Glomerular endothelial cell (primary cell): ENCODE data around the gene SCN4A. TPM values are rescaled to one million over a fixed set of nuclear protein-coding genes. Genes with fewer than 3 reads are reported as not detected.
"Not testable (repeated sequence)": the region's sequence is repeated elsewhere in the genome, so short reads cannot be mapped to it uniquely, and the experiment has no call there.

Source experiments
- DNase-seq: peaks from one replicate; pipeline ENCODE4 v3.0.0-alpha.2; 2011; ENCODE audit warnings: low read depth, low spot score; ENCODE audit errors: extremely low read depth
- total RNA-seq: library from RNA; depleted of rRNA; stranded (reverse); fragments of >200 nt; gene quantifications from 2 replicates; pipeline ENCODE4 v1.2.3, GENCODE V29; 2015

SCN4A gene
- total RNA-seq, 1 donor from 2014 or later, result not detected

- DNase-seq, result no peak
Measured at GRCh38 chr17:63939401-63939800, 33.3 kb downstream of the SCN4A start.

DNA sequence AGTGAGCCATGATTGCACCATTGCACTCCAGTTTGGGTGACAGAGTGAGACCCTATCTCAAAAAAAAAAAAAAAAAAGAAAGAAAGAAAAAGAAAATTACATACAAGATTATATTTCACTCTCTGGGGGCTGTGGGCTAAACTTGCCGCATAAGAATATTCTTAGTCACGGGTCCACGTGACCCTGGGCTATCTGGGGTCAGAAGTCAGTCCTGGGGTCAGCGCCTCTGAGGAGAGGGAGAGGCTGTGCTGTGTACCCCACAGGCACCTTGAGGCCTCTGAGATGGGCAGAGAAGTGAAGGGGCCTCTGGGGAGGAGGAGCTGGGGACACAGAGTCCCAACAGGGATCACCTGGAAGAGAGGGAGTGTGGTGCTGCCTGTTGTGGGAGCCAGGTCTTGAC, 34.8 kb downstream of the SCN4A start:
- no peak for DNase-seq

GRCh38 chr17:63937319-63937718, 35.4 kb downstream of the SCN4A start:
- no peak for DNase-seq

- no peak for DNase-seq
Measured at GRCh38 chr17:63934183-63935112, 38.3 kb downstream of the SCN4A start.

GRCh38 chr17:63933598-63933997, 39.1 kb downstream of the SCN4A start:
- no peak for DNase-seq

DNA sequence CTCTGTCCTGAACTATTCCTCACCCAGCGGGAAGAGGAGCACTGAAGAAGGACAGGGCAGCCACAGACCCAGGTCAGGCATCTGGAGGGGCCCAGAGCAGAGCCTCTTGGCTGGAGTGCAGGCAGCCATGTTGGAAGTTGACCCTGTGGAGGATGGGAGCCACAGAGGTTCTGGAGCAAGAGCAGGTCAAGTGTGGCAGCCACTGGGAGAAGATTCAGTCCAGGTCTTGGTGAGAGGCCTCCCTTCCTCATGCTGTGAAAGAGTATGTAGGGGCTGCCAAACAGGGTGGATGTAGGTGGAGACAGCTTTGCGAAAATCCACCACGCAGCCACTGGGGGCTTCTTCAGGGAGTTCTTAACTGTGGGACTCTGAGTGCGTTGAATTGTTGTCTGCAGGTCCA, 40.0 kb downstream of the SCN4A start:
- no peak for DNase-seq

GRCh38 chr17:63931981-63932561, 40.6 kb downstream of the SCN4A start, which contains the start of gene CD79B:
Gene CD79B, minus strand, starts transcription at chr17:63932331. Its CDS starts 70 bp downstream, at chr17:63932261.
- DNase-seq, result no peak

- no peak for DNase-seq
Measured at GRCh38 chr17:63930951-63931575, 41.7 kb downstream of the SCN4A start.

DNA sequence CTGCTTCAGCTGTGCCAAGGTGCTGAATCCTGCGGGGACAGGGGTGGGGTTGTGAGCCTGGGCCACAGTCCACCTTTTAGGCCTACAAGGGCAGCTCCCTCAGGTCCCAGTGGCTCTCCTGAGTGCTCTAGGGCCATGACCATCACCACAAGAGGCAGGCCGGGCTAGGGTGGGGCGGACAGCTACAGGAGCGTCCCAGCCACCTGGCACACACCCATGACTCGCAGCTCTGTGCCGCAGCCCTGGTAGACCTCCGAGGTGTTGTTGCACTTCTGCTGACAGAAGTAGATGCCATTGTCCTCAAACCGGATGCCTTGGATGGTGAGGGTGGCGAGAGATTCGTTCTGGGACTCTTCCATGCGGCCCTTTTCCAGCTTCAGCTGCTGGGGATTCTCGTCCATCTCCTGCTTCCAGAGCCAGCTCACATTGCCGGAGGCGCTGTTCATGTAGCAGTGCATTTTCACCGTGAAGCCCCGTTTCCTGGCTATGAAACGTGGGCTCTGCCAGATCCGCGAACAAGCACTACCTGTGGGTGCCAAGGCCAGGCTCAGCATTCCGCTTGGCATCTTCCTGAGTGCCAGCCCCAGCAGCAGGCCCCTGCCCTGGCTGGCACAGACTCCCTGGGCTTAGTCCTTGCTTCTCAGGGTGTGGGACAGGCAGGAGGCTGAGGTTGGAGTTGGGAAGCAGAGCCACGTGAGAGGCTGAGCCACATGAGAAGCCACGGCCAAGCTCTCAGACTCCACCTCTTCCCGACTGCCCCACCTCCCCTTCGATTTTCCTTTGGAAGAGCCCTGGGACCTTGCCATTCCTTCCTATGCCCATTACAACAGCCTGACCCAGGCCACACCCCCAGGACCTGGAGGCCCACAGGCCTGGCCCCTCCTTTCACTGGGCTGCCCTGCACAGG, 42.6 kb downstream of the SCN4A start:
- no peak for DNase-seq

DNA sequence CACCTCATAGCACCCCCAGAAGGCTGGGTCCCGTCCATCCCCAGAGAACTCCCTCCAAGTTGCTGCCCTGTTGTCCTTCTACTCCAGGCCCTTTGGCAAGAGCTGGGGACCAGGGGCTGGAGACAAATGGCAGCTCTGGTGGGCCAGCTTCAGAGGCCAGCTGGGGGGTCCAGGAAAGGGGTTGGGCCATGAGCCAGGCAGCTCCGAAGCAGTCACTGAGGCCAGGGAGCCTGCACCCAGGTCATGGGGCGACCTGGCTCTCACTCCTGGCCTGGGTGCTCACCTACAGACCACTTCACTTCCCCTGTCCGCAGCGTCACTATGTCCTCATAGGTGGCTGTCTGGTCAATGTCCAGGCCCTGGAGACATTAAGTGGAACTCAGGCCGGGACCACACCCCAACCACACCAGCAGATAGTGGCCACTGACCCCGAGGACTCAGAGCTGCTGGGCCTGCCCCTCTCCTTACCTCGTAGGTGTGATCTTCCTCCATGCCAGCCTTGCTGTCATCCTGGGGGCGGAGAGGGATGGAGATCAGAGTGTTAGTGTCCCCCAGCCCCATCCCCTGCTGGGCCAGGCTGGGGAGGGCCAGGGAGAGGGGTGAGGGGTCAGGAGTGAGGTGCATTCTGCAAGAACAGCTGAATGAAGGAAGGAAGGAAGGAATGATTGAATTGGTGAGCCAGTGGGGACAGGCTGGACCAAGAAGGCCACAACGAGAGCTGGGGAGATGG, 43.6 kb downstream of the SCN4A start:
- no peak for DNase-seq

GRCh38 chr17:63928172-63928666, 44.5 kb downstream of the SCN4A start:
- no peak for DNase-seq

GRCh38 chr17:63927464-63928171, 45.1 kb downstream of the SCN4A start:
- no peak for DNase-seq

DNA sequence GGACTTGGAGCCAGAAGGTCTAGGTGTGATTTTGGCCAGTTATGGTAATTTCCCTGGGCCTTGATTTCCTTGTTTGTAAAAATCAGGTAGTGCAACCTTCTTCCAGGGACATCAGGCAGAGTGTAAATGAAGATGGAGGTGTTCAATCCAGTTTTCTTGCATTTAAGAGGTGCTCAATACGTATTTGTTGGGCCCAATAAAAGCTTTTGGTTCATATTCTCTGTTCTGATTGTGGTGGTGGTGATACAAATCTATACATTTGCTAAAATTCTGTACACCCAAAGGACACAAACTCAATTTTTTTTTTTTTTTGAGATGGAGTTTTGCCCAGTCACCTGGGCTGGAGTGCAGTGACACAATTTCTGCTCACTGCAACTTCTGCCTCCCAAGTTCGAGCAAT, 46.6 kb downstream of the SCN4A start:
- DNase-seq, result no peak

GRCh38 chr17:63925615-63926014, 47.1 kb downstream of the SCN4A start:
- no peak for DNase-seq

DNA sequence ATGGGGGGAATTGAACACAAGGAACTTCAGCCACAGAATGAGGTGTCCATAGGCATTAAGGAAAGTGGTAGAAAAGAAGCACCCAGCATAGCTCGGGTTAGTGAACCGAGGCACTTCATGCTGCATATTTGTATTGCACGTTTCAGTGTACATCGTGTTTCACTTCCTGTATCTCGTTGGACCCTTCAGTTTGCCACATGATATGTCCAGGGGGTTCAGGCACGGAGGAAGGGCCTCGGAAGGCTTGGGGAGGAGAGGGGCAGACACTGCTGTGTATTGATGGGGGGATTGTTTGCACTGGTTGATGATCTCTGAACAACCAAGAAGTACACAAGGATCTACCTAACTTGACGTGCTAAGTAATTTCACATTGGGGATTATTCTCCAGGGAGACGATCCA, 50.3 kb downstream of the SCN4A start:
- DNase-seq, result not testable (repeated sequence)

GRCh38 chr17:63920779-63921178, 51.9 kb downstream of the SCN4A start:
- DNase-seq, result not testable (repeated sequence)

- not testable (repeated sequence) for DNase-seq
Measured at GRCh38 chr17:63920050-63920449, 52.7 kb downstream of the SCN4A start.

GRCh38 chr17:63919311-63919723, 53.4 kb downstream of the SCN4A start:
- DNase-seq, result peak; percentile 37

DNA sequence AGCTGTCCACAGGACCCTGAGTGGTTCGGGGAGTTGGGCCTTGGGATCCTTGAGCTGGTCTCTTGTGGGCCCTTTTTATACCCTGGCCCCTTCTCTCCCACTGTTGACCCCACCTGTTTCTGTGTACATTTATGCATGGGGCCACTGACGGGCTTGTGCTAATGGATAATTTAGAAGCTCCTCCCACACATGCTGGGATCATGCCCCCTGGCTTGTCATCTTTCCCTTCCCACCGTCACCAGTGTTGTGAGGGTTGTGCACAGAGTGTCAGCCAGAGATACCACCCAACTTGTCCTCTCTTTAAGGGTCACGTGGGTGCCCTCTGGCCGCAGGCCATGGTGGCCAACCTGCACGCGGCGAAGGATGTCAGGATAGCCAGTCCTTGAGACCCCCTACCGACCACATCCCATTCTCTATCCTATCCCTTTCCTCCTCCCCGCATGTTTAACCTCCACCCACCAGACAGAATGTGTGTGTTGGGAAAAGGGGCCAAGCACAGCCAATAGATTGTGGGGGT, 53.9 kb downstream of the SCN4A start, which contains the start of gene GH1:
Gene GH1 (minus strand): TSS at position 51 of the 517 bp plus-strand sequence. CDS start 63 bp downstream, outside the sequence.
- not testable (repeated sequence) for DNase-seq
